IMR-90 (cell line): ENCODE measurements around the gene FZD4.

Source experiments
- BHLHE40 ChIP-seq: fragments of 150-350 bp; IDR thresholded peaks from 2 replicates; pipeline ENCODE4 v1.6.1; 2016; ENCODE audit warnings: mild to moderate bottlenecking, low read depth, low read length
- CEBPB ChIP-seq: IDR thresholded peaks from 2 replicates; pipeline ENCODE4 v1.6.1; 2012; ENCODE audit warnings: low read depth, low read length, improper control_type of control experiment
- CTCF ChIP-seq: conservative IDR thresholded peaks from 2 replicates; pipeline ENCODE4 v1.5.1; 2012; ENCODE audit warnings: mild to moderate bottlenecking, low read depth, low read length, improper control_type of control experiment
- FOS ChIP-seq: fragments of 150-350 bp; IDR thresholded peaks from 2 replicates; pipeline ENCODE4 v1.6.1; 2016; ENCODE audit warnings: low read depth, low read length
- MAFK ChIP-seq: IDR thresholded peaks from 2 replicates; pipeline ENCODE4 v1.6.1; 2012; ENCODE audit warnings: low read depth, low read length, improper control_type of control experiment
- POLR2A ChIP-seq: IDR thresholded peaks from 2 replicates; pipeline ENCODE4 v1.6.1; 2012; ENCODE audit warnings: mild to moderate bottlenecking, low read depth, low read length
- RAD21 ChIP-seq: IDR thresholded peaks from 2 replicates; pipeline ENCODE4 v1.6.1; 2012; ENCODE audit warnings: low read length, improper control_type of control experiment
- RCOR1 ChIP-seq: IDR thresholded peaks from 2 replicates; pipeline ENCODE4 v1.6.1; 2012; ENCODE audit warnings: mild to moderate bottlenecking, low read length, improper control_type of control experiment; ENCODE audit not compliant: insufficient replicate concordance
- RFX5 ChIP-seq: IDR thresholded peaks from 2 replicates; pipeline ENCODE4 v1.8.0; 2012; ENCODE audit warnings: low read depth, mild to moderate bottlenecking, low read length, moderate library complexity
- SMC3 ChIP-seq: fragments of 150-350 bp; IDR thresholded peaks from 2 replicates; pipeline ENCODE4 v1.6.1; 2016; ENCODE audit warnings: low read depth, mild to moderate bottlenecking, antibody characterized with exemption, low read length, moderate library complexity
- USF2 ChIP-seq: fragments of 150-350 bp; IDR thresholded peaks from 2 replicates; pipeline ENCODE4 v1.6.1; 2017; ENCODE audit warnings: mild to moderate bottlenecking, antibody characterized with exemption, low read length, low read depth

GRCh38 chr11:86901599-86901998 lies 53.6 kb downstream of the FZD4 start:
- TF ChIP-seq BHLHE40 (no peak), CTCF (no peak), POLR2A (no peak), USF2 (no peak), RCOR1 (no peak), CEBPB (no peak), FOS (no peak), RAD21 (no peak), RFX5 (no peak), SMC3 (no peak), MAFK (no peak)
